Peyer's patch (tissue), 4 donors: ENCODE results near the gene DIAPH2.

Source experiments
- POLR2A ChIP-seq, 2 donors: fragments of 450-650 bp; IDR thresholded peaks; one replicate each; pipeline ENCODE4 v1.5.1; 2017; ENCODE audit warnings: antibody characterized with exemption in 2 of 2, mild to moderate bottlenecking in 2 of 2, moderate library complexity in 2 of 2
- TF ChIP-seq, protein P1 (sequence below), 6 experiments: fragments of 450-650 bp in 4 of 6; fragments of 200-600 bp in 2 of 6; sonication (generic) in 1 of 6; IDR thresholded peaks; one replicate each; pipeline ENCODE4 v1.5.1; 2017 to 2019; ENCODE audit warnings: antibody characterized with exemption in 6 of 6, mild to moderate bottlenecking in 3 of 6, moderate library complexity in 1 of 6

DNA sequence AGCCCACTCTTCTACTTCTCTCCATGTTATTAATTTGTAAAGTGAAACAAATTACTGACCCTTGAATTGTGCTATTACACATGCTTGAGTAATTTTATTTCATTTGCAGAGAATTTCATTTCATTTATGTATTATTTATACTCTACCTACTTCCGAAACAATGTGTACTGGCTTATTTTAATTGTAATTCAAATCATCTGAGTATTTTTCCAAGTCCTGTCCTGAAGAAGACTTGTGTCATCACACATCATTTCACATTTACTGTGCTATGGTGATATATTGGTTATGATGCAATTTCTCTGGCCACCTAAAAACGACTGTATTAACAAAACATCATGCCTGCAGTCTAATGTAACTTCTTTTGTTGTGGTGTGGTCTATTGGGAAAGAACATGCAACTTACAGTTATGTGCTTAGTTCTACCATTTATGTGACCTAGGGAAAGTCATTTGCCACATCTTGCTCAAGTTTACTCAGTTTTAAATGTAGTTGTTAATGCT, 583.6 kb downstream of the DIAPH2 start:
- TF ChIP-seq, protein P1, sequence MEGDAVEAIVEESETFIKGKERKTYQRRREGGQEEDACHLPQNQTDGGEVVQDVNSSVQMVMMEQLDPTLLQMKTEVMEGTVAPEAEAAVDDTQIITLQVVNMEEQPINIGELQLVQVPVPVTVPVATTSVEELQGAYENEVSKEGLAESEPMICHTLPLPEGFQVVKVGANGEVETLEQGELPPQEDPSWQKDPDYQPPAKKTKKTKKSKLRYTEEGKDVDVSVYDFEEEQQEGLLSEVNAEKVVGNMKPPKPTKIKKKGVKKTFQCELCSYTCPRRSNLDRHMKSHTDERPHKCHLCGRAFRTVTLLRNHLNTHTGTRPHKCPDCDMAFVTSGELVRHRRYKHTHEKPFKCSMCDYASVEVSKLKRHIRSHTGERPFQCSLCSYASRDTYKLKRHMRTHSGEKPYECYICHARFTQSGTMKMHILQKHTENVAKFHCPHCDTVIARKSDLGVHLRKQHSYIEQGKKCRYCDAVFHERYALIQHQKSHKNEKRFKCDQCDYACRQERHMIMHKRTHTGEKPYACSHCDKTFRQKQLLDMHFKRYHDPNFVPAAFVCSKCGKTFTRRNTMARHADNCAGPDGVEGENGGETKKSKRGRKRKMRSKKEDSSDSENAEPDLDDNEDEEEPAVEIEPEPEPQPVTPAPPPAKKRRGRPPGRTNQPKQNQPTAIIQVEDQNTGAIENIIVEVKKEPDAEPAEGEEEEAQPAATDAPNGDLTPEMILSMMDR (IDR thresholded peaks at IDR 0.05): no peak
- TF ChIP-seq POLR2A (IDR thresholded peaks at IDR 0.05): no peak
